Measurements from ENCODE around the gene OPALIN.

GRCh38 chr10:96311180-96311715, 47.6 kb downstream of the OPALIN start:
- TF ChIP-seq CTCF (IDR thresholded peaks at IDR 0.05; ENCODE audit: poor library complexity) = no peak
- TF ChIP-seq EZH2 (IDR thresholded peaks at IDR 0.05; ENCODE audit: borderline replicate concordance) = no peak

All from hepatocyte (in vitro differentiated cells).